Gastrocnemius medialis (tissue), 4 donors: Measurements from ENCODE around the gene TXNRD3.

Source experiments
- CTCF ChIP-seq, 5 experiments: fragments of 450-650 bp in 3 of 5; fragments of 200-600 bp in 2 of 5; sonication (generic) in 2 of 5; IDR thresholded peaks in 4 of 5; conservative IDR thresholded peaks in 1 of 5; 1 replicate in 4 of 5; 2 replicates in 1 of 5; pipeline ENCODE4 v1.5.1; 2016 to 2019; ENCODE audit warnings: antibody characterized with exemption in 5 of 5, mild to moderate bottlenecking in 3 of 5, moderate library complexity in 3 of 5
- POLR2A ChIP-seq, 2 donors: fragments of 450-650 bp; IDR thresholded peaks; one replicate each; pipeline ENCODE4 v1.6.1; 2017; ENCODE audit warnings: antibody characterized with exemption in 2 of 2, mild to moderate bottlenecking in 2 of 2, moderate library complexity in 2 of 2

- TF ChIP-seq CTCF (IDR thresholded peaks at IDR 0.05 in 4 of 5, conservative IDR thresholded peaks at IDR 0.05 in 1 of 5) (no peak), POLR2A (IDR thresholded peaks at IDR 0.05) (no peak)
Observed at GRCh38 chr3:126678693-126679317, 23.9 kb upstream of the TXNRD3 start.
